GM18505 (cell line): ENCODE data around the gene DAAM1.

ENCODE experiments used
- ATAC-seq: cut with Tn5 transposase; IDR thresholded peaks from one replicate; pipeline ENCODE4 v1.9.1; 2021; ENCODE audit not compliant: unreplicated experiment
- POLR2A ChIP-seq: IDR thresholded peaks from 4 replicates; pipeline ENCODE4 v1.6.1; 2011; ENCODE audit warnings: borderline replicate concordance; ENCODE audit not compliant: insufficient read depth, insufficient read length; ENCODE audit errors: extremely low read depth

The DAAM1 gene

DNA sequence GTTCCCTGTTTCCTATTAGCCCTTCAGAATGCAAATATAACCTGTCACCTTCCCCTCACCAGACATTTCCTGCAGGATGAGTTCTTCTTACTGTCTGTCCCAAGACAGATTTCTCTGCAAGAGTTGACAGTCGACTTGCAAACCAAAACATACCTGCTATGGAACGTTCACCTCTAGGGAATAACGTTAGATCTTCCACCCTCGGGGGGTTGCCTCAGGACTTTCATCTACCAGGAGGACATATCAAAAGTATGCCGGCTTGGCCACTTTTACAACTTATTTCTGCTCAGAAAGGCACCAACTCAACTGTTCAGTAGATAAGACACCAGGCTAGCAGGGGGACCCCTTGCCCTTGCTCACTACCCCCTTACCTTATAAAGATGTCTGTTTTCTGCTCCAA lies 92.5 kb downstream of the DAAM1 start:
- TF ChIP-seq POLR2A = no peak
- no peak for ATAC-seq

DNA sequence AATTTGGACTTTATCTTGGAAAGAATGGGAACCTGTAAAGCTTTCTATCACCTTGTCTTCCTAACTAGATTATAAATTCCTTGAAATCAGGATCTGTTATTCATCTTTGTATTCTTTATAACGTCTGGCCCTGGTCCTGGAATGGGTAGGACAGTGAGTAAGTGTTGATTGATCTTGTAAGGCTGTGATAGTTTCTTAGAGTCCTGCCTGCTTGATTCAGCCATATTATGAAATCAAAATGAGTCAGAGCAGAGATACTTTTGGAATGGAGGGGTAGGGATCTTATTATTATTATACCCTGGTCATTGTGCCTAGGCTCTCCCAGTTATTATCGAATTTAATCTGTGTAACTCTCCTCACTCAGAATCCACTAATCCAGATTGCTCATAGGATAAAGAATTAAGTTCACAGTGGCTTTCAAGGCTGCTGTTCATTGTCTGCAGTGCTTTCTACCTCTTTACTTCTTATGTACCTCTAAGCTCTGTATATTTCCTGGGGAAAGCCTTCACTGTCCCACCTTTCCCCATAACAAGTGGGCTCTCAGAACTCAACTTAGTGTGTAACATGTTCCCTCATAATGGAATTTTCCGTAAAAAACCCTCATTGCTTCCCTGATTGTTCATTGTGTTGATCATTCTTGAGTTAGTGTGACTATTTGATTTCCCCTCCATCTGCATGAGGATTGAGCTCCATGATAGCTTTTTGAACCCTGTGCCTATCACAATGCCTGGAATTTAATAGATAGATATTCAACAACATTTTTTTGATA lies 93.3 kb downstream of the DAAM1 start:
- no peak for ATAC-seq

DNA sequence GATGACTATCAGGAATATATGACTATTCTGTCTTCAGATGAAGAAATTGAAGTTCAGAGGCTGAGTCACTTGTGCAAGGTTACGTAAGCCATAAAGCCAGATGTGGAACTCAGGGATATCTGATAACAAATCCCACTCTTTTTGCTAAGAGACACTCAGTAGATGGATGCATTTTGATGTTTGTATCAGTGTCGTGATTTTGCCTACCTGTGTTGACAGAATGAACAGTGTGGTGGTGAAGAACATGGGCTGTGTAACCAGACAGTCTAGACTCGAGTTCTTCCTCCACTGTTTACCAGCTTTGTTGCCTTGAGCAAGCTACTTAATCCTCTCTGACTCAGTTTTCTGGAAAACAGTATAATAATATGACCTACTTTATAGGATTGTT lies 93.9 kb downstream of the DAAM1 start:
- no peak for TF ChIP-seq POLR2A
- no peak for ATAC-seq

More for the DNA sequence above, 93.3 kb downstream of the DAAM1 start:
- TF ChIP-seq POLR2A = no peak

DNA sequence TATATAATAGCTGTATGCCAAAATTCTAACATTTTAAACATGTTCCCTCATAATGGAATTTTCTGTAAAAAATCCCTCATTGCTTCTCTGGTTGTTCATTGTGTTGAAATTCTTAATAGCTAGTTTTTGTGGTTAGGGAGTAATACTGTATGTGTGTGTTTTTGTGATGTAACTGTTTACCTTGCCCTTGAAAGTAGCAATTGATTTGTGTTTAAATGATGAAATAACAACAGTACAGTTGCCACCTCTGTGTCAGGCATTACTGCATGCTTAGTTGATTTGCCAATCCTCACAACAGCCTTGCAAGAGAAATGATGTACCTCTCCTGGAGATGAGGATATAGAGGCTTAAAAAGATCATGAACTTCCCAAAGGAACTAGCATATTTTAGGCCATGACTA lies 94.9 kb downstream of the DAAM1 start:
- no peak for TF ChIP-seq POLR2A
- ATAC-seq = no peak

DNA sequence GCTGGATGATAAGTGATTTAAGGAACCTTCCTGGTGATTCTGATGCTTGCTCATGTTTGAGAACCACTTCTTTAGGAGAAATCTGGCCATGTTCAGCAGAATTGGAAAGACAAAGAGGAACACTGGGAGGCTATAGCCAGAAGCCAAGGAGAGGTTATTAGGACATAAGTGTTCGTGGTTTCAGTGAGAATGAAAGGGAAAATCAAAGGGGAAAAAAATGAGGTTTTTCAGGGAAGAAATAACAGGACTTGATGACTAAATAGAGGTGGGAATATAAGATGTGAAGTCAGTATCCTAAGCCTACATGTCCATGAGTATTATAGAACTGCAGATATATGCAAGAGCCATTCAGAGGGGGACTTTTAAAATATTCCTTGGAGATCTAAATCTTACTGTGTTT lies 95.6 kb downstream of the DAAM1 start:
- no peak for ATAC-seq
- no peak for TF ChIP-seq POLR2A

DNA sequence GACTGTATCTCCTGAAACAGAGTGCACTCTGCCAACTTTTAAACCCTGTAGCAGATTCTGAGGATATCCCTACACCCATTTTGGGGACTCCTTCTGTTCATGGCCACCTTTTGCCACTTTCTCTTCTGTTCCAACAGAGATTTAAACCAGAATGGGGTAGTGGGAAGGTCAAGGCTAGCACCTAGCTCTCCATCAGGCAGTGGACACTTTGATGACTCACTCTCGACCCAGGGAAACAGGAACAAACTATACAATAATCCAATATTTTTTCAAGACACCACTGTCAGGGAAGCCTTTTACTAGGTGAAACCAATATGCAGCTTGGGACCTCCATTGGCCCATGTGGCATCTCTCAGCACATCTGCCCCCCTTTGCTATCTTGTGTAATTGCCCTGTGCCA lies 103.6 kb downstream of the DAAM1 start:
- ATAC-seq = no peak
- no peak for TF ChIP-seq POLR2A

DNA sequence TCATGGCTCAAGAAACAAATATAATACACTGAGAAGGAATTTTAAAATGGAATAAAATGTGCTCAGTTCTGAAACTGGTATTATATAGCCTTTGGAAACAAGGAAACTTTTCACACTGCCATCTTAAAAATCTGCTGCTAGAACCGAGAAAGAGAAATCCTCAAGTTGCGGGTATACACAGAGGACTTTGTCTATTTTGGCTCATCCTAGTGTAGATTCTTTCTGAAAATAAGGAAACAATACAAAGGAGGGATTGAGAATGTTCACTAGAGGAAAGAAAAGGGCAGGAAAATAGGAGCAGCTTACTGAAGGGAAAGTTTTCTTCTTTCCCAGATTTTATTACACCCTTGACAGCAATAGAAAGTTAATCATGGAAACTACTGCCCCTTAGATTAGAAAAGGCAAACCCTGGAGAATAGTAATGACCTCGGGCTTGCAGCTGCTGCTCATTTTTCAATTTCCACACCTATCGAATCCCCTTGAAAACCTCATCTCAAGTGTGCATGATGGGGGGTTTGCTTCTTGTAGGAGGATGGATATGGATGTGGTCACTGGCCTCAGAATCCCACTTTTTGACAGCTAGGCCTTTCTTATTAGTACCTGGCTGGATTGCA lies 104.6 kb downstream of the DAAM1 start:
- ATAC-seq = no peak
- TF ChIP-seq POLR2A = no peak

DNA sequence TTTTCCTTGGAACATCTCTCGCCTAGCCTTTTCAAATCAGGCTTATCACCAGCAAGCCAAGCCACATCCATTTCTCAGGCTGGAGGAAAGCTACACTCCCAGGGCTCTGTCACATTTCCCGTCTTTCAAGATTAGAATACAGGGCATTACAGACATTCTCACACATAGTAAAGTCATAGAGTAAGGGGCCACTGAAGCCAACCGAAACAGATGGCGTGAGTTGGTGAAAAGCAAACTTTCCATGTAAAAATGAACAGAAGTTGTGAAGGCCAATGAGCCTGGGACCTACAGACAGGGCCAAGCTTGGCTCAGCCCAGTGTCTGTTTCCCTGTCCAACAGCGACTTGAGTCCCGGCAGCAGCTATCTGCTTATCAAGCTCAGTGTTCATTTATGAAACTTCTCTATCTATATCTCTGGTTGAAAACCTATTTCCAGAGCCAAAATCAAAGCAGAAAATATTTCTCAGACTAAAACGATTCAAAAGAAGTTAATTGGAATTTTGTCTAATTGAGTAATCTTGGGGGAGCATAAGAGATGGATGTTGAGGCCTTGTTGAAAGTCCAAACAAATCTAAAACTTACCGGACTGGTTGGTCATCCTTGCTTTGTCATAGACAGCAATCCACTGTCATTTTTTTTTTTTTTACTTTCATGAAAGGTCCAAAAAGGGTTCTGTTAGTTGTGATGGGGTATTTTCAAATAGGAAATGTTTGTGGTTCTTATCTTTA lies 105.6 kb downstream of the DAAM1 start:
- TF ChIP-seq POLR2A = no peak
- ATAC-seq = no peak

DNA sequence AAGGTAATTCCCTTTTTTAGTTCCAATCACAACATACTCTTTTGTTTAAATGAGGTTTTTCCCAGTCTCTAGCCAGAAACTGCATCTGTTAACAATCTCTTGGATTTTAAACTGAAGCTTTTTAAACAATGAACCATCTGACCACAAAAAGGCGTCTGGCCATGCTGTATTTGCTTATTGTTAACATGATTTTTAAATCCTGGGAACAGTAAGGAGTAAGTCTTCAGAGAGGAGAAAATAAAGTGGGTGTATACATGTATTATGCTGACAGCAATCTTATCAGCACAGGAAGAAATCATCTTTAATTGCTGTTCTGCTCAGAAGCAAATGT lies 106.2 kb downstream of the DAAM1 start:
- no peak for ATAC-seq
- no peak for TF ChIP-seq POLR2A

DNA sequence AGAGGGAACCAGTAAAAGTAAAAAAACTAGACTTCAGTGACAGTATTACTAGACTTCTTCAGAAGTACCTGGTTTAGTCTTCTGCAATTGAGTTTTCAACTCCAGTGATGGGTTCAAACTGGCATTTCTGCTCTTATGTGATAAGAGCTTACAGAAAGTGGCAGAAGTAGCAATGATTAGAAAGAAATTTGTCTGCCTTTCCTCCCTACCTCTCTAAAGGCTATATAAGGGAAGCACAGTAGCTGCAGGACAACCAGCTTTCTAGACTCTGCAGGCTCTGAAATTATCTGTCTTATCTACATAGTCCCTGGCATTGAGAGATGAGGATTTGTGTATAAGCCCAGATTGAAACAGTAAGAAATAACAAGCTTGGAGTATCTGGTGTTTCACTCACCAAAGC lies 107.5 kb downstream of the DAAM1 start:
- no peak for TF ChIP-seq POLR2A
- ATAC-seq = no peak

DNA sequence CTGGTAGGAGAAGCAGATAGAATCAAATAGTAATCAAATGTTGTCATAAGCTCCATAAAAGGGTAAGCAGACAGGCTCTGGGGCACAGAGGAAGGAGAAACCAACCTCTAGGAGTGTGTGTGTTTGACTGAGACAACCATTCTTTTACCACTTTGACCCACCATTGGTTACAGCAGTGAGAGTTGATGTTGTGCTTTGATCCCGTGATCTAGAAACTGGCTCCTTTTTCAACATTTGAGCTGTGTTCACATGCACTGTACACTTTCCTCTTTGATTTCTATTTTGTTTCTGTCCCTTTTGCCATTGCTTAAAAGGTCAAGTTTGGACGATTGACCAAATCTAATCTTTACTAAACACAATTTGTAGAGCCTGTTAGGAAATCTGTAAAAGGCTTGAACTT lies 108.0 kb downstream of the DAAM1 start:
- TF ChIP-seq POLR2A = no peak
- no peak for ATAC-seq

DNA sequence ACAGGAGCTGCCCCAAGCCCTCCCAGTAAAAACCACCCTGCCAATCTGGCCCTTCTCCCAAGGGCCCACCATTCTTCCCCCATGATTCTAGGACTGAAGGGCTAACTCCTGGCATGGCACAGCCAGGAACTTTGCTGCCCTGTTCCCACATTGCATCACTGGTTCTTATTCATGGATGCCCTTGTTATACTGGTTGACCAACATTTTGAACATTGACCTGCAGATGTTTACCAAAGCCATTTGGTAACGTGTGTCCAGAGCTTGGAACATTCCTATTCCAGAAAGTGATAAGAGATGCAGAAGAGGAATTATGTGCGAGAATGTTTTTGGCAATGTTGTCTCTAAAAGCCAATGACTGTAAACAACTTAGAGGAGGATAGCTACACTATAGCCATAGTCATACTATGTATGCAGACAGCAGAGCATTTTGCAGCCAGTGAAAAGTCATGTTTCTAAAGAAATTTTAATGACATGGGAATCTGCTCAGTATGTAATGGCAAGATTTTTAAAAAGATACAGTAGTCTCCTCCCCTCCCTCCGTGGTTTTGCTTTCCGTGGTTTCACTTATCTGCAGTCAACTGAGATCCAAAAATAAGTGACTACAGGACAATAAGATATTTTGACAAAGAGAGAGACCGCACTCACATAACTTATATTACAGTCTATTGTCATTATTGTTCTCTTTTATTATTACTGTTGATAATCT lies 108.8 kb downstream of the DAAM1 start:
- TF ChIP-seq POLR2A = no peak

DNA sequence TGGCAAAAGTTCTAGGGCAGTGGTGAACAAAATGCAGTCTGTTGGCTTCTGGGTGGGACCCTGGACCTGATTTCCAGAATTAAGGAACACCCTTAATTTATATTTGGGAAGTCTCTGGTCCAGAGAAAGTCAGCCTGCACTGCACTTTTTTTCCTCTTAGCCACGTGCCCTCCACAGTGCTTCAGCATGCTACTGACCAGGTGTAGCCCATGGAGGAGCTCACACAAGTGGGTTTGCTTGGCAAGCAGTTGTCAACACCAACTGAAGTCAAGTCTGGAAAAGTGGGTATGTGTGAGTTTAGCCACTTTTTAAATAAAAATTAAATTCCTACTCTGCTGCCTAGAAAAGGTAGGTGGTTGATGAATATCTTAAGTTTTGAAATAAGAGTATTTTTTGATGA lies 111.3 kb downstream of the DAAM1 start:
- TF ChIP-seq POLR2A = no peak
- no peak for ATAC-seq

More for the DNA sequence above, 108.8 kb downstream of the DAAM1 start:
- no peak for ATAC-seq
